ENCODE data around the gene HMGCR. TPM values are rescaled to one million over a fixed set of nuclear protein-coding genes. Genes with fewer than 3 reads are reported as not detected.

HMGCR gene
- total RNA-seq, 1 experiment from 2014 or later: 101 TPM

- no peak for TF ChIP-seq REST (IDR thresholded peaks at IDR 0.05; ENCODE audit: low read depth)
- no peak for TF ChIP-seq FOSL1 (IDR thresholded peaks at IDR 0.05; ENCODE audit: low read depth)
Observed at GRCh38 chr5:75381456-75381855, 44.4 kb downstream of the HMGCR start (continued).

GRCh38 chr5:75384218-75384617 is 47.2 kb downstream of the HMGCR start:
- intact Hi-C loops (cut with micrococcal nuclease): no loop called here
- Histone ChIP-seq H3K79me2 (ENCODE audit: insufficient read depth, low read length) (no peaks in the 10 kb centered on the region), H3K36me3 (ENCODE audit: control insufficient read depth in 1 of 2, insufficient read depth in 2 of 2, low read length in 2 of 2) (peaks cover 0 to 2% of the 10 kb centered on the region in 2 experiments; a peak in 1 of 4 replicates), H3K4me2 (ENCODE audit: low read length) (no peak overlapping the region), H3K27me3 (ENCODE audit: insufficient read depth, low read length) (no peaks in the 10 kb centered on the region), H3K9me2 (ENCODE audit: insufficient read depth) (no peaks in the 10 kb centered on the region), H3K9ac (ENCODE audit: low read length) (no peak overlapping the region), H4K20me1 (ENCODE audit: insufficient read depth) (no peaks in the 10 kb centered on the region), H2AFZ (ENCODE audit: low read depth, low read length, poor library complexity, severe bottlenecking) (no peak overlapping the region), H3K4me1 (ENCODE audit: control insufficient read depth in 1 of 2, insufficient read depth in 2 of 2, low read length in 2 of 2) (no peaks in the 10 kb centered on the region), H3K27ac (ENCODE audit: low read depth, low read length) (no peak overlapping the region), H3K9me3 (ENCODE audit: control insufficient read depth in 1 of 2, insufficient read depth in 1 of 2, low read depth in 1 of 2, low read length in 2 of 2) (no peaks in the 10 kb centered on the region), H3K4me3 (replicated peaks in 1 of 2; ENCODE audit: low read depth in 1 of 2, low read length in 2 of 2) (no peak overlapping the region)
- ATAC-seq (no peak), DNase-seq (ENCODE audit: low read depth, low spot score) (no peak)
- RAD21 ChIA-PET (ENCODE audit: low non-redundant PET in 1 of 2, low total read pairs in 2 of 2, uncharacterized antibody in 2 of 2, unreplicated experiment in 2 of 2): no interaction called here
- CTCF ChIA-PET: no interaction called here
- no TSS peak for BruUV-seq (replicated peaks)
- TF ChIP-seq ZNF274 (IDR thresholded peaks at IDR 0.05; ENCODE audit: low read depth, low read length) (no peak), FOSL1 (IDR thresholded peaks at IDR 0.05; ENCODE audit: low read depth) (no peak), ELF1 (IDR thresholded peaks at IDR 0.05; ENCODE audit: borderline replicate concordance, low read depth) (no peak), EZH2 (IDR thresholded peaks at IDR 0.05) (no peak), RAD21 (IDR thresholded peaks at IDR 0.05; ENCODE audit: low read depth) (no peak), SRF (IDR thresholded peaks at IDR 0.05; ENCODE audit: low read depth) (no peak), EGR1 (IDR thresholded peaks at IDR 0.05; ENCODE audit: low read depth) (no peak), ZFX (IDR thresholded peaks at IDR 0.05) (no peak), MAX (IDR thresholded peaks at IDR 0.05) (no peak), TCF7L2 (IDR thresholded peaks at IDR 0.05; ENCODE audit: borderline replicate concordance, extremely low read depth, insufficient read depth, insufficient read length) (no peak), CTCF (IDR thresholded peaks at IDR 0.05 in 2 of 3, conservative IDR thresholded peaks at IDR 0.05 in 1 of 3; ENCODE audit: borderline replicate concordance in 1 of 3, insufficient read depth in 1 of 3, low read depth in 2 of 3, low read length in 2 of 3) (no peak), SIN3A (IDR thresholded peaks at IDR 0.05; ENCODE audit: low read depth) (no peak), JUND (IDR thresholded peaks at IDR 0.05) (no peak), POLR2A (IDR thresholded peaks at IDR 0.05; ENCODE audit: borderline replicate concordance, extremely low read depth, insufficient read depth, insufficient read length) (no peak), ZBTB33 (IDR thresholded peaks at IDR 0.05; ENCODE audit: extremely low read depth, insufficient replicate concordance, low read length) (no peak), CBX3 (IDR thresholded peaks at IDR 0.05; ENCODE audit: low read depth) (no peak), ATF3 (IDR thresholded peaks at IDR 0.05) (no peak), EZH2phosphoT487 (IDR thresholded peaks at IDR 0.05; ENCODE audit: borderline replicate concordance) (no peak)
- POLR2A ChIA-PET: no interaction called here
